Right lung (tissue), 5 donors: ENCODE results near the gene MPZL1. TPM values are rescaled to one million over a fixed set of nuclear protein-coding genes. Genes with fewer than 3 reads are reported as not detected.
"Not testable (repeated sequence)": the region's sequence is repeated elsewhere in the genome, so short reads cannot be mapped to it uniquely, and the experiment has no call there.

ENCODE experiments used
- DNase-seq, 2 donors: peaks; one replicate each; pipeline ENCODE4 v3.0.0-alpha.2; 2013
- polyA plus RNA-seq, 5 donors: library from polyadenylated mRNA; unstranded; fragments of 120-200 nt; gene quantifications; one replicate each; pipeline versions ENCODE4 v1.2.1 to v1.2.3, GENCODE V29; 2013; ENCODE audit warnings: inconsistent platforms in 1 of 5, low replicate concordance in 1 of 5; ENCODE audit not compliant: insufficient read length in 5 of 5, insufficient read depth in 1 of 5

The MPZL1 gene
- polyA plus RNA-seq, 5 donors: 106 to 128 (median 118) TPM

- no peak for DNase-seq
These were observed 5.8 kb upstream of the MPZL1 start for GRCh38 chr1:167716000-167716271.

- DNase-seq: no peak
These were observed 4.4 kb upstream of the MPZL1 start for GRCh38 chr1:167717351-167717750.

DNA sequence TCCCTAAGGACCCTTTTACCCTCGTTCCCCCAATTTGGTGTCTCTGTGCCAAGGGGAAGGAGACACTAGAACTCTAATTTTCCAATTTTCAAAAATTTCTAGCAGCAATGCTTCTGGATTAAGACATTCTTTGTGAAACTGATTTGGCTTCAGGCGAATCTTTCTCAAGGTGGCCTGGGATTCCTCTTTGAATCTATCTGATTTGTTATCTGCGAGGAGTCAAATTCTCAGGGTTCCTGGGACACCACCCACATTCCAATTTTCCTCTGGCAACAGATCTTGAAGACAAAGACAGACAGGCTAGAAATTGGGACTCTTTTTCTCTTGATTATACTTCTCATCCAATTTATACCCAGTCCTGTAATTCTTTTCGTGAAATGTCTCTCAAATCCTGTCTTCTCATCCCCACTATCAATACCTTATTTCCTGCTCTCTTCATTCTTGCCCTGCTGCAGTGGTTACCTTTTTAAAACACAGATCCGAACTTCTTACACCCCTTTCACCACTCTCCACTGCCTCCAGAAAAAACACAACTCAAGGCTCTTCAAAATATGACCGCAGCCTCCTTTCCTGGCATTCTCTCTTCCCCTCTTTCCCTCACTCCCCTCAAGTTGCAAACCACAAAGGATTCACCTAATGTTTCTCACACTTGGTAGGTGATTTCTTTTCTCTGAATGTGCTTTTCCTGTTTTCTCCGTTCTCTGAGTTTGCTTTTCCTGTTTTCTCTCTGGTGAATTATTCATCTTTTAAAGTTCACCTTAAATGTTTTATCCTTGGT lies 2.7 kb upstream of the MPZL1 start:
- no peak for DNase-seq

DNA sequence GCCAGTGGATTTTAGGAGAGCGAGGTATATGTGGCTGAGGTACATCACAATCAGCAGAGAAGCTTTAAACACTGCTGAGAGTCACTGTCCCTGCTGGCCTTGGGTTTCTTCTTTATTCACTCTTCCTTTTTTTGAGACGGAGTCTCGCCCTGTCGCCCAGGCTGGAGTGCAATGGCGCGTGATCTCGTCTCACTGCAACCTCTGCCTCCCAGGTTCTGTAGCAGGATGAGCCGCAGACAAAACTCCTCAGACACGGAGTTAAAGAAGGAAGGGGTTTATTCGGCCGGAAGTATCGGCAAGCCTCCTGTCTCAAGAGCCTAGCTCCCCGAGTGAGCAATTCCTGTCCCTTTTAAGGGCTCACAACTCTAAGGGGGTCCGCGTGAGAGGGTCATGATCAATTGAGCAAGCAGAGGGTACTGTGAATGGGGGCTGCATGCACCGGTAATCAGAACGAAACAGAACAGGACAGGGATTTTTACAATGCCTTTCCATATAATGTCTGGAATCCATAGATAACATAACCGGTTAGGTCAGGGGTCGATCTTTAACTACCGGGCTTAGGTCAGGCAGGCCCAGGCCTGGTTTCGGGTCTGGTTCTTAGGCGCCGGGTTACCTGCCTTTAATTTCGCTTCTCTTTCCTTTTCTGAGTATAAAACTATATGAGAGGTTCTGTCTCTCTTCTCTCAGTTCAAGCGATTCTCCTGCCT lies 1.9 kb upstream of the MPZL1 start:
- DNase-seq: not testable (repeated sequence)

DNA sequence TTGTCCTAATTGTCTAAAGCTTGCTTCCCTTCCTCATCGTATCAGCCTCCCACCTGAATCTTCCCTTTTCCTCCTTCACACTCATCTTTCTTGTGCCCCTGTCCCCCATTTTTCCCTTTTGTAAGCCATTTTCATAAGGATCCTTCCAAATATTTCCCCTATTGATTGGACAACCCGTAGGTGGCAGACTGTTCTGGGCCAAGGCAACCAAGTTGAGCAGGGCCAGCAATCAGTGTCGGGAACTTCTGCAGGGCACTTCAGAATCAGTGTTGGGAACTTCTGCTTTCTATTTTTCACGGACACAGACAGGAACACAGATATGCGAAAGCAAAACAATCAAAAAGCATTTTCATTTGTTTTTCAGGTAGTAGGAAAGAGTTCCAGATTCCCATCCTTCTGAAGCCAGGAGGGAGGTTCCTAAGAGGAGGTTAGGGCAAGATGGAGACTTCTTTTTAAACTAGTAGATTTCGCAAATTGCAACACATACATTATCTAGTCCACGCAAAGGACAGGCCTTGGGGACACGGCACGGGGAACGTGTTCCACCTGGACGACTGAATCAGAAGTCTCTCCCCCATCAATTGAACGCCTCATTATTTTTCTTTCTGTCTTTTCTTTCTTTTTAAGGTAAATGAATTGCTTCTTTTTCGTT lies 691 bp upstream of the MPZL1 start:
- peak in 1 of 2 donors; percentile 36 for DNase-seq

DNA sequence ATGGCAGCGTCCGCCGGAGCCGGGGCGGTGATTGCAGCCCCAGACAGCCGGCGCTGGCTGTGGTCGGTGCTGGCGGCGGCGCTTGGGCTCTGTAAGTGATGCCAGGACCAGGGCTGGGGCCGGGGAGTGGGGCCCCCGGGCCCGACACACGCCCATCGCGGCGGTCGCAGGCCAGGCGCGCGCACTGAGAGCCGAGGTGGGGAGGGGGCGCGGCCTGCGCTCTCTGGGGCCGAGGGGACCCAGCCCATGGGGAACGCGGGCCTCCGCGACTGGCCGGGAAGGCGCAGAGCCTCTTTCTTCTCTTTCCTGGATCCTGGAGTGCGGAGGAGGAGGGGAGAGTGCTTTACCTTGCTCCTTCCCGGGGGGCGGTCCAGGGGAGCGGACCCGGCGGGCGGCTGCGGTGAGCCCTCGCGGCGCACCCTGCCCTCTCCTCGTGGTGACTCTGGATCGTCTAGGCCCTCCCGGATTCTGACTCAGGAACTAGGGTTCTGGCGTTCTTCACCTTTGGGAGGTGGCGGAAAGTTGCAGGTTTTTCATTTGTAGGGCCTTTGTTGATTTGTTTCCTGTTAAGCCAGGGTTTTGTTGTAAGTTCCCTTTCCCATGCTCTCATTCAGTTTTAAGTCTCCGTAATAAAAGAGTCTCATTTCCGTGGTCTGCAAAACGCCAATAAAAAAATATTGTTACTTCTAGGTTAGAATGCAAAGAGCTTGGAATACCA lies 529 bp downstream of the MPZL1 start:
- DNase-seq: peak in 1 of 2 donors; percentile 46

DNA sequence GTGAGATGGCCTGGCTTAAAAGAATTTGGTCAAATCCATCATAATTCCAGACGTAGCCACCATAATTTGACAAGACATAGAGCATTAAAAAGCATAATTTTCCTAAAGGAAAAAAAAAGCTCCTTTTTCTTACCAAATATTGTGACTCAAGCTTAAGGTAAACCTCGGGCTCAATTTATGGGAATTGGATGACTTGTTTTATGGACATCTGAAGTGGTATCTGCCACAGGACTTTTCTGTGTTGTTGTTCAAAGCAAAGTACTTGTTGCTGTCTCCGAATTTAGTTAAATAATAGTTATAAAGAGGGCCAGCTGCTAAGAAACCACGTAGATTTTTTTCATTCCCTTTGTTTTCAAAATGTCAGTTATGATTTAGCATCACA lies 1.1 kb downstream of the MPZL1 start:
- no peak for DNase-seq

GRCh38 chr1:167723707-167724323 lies 2.0 kb downstream of the MPZL1 start:
- DNase-seq: no peak

GRCh38 chr1:167726008-167726407 lies 4.2 kb downstream of the MPZL1 start:
- DNase-seq: no peak

DNA sequence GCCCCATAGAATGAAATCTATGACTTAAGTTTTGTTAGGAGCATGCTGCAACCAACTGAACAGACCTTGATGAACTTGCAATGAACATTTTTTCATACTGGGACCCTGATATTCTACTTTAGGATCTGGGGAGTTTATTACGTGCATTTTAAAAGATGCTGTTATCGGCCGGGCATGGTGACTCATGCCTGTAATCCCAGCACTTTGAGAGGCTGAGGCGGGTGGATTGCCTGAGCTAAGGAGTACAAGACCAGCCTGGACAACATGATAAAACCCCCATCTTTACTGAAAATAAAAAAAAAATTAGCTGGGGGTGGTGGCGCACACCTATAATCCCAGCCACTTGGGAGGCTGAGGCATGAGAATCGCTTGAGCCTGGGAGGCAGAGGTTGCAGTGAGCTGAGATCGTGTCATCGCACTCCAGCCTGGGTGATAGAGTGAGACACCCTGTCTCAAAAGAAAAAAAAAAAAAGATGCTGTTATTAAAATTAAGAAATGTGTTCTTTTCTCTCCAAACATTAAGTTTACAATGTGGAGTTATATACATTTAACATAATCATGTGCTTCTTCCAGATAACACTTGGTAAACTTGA lies 7.1 kb downstream of the MPZL1 start:
- no peak for DNase-seq

DNA sequence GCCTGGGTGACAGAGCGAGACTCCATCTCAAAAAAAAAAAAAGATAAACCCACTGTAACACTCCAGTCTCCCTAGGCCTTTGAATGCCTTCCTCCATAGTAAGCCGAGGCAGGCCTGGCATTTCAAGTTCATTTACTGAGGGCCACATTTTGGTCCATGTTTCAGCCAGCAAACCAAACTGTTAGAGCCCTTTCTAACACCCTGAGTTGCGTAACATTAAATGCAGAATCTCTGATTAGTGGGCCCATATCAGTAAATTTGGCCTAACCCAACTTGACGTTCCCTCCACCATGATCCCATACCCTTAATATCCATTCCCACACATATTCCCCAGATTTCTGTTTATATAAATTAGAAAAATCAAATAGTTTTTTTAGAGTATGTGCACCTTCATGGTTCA lies 12.4 kb downstream of the MPZL1 start:
- DNase-seq: no peak

- DNase-seq: no peak
These were observed 13.1 kb downstream of the MPZL1 start for GRCh38 chr1:167734841-167735240.

GRCh38 chr1:167737169-167737568 lies 15.4 kb downstream of the MPZL1 start:
- DNase-seq: no peak

GRCh38 chr1:167738158-167738557 lies 16.4 kb downstream of the MPZL1 start:
- DNase-seq: no peak

DNA sequence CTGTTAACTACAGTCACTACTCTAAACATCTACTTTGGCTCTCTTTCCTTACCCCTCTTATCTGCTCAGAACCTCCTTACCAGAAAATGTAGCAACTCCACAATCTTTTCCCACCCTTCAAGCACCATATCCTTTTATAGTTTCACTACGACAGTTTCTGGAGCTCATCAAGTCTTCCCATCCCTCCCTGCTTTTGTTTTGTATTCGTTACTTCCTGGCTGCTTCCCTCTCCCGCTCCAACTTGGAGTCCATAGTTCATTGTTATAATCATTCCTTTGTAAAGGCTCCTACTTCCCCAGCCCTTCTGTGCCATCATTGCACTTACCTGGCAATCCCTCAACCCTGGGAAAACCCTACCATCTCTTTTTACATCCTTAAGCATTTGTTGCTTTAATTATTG lies 18.0 kb downstream of the MPZL1 start:
- no peak for DNase-seq

- not testable (repeated sequence) for DNase-seq
These were observed 19.3 kb downstream of the MPZL1 start for GRCh38 chr1:167741103-167741502.

GRCh38 chr1:167742392-167743057 lies 20.7 kb downstream of the MPZL1 start:
- DNase-seq: not testable (repeated sequence)

- DNase-seq: no peak
These were observed 23.1 kb downstream of the MPZL1 start for GRCh38 chr1:167744901-167745300.

GRCh38 chr1:167746013-167746672 lies 24.4 kb downstream of the MPZL1 start:
- DNase-seq: no peak

GRCh38 chr1:167746988-167747655 lies 25.3 kb downstream of the MPZL1 start:
- no peak for DNase-seq
